K562 (cell line): ENCODE results near the gene ZNF598. TPM values are rescaled to one million over a fixed set of nuclear protein-coding genes. Genes with fewer than 3 reads are reported as not detected.
A peak's percentile ranks its signal among the peaks of the same experiment; 100 is the strongest.

Experiments used
- ATAC-seq: fragments of 200-7000 bp; cut with Tn5 transposase; 3 replicates; pipeline ENCODE4 v1.9.1; 2020; ENCODE audit warnings: moderate library complexity
- BruUV-seq: library from RNA; stranded (reverse); fragments of 400-500 nt; replicated peaks from 2 replicates; lab custom pipeline; 2021; lab: Mats Ljungman, UMichigan
- CTCF ChIA-PET: fragments of 300-600 bp; formaldehyde crosslinking; extraction: SDS; loops from one replicate; lab custom pipeline; 2021; ENCODE audit warnings: low intra/inter-chr PET ratio; lab: Yijun Ruan, JAX
- POLR2A ChIA-PET: fragments of 300-600, 350-650 bp; sonication (Branson Sonifier 250); formaldehyde crosslinking; extraction: SDS; loops from one replicate; lab custom pipeline; 2021; ENCODE audit warnings: antibody characterized with exemption, inconsistent platforms; lab: Yijun Ruan, JAX
- DNase-seq, 4 experiments: peaks; one replicate each; pipeline versions ENCODE4 v3.0.0 to v3.0.0-alpha.2; 2011 to 2018; ENCODE audit warnings: low spot score in 3 of 4, mixed read lengths in 3 of 4; ENCODE audit errors: extremely low read depth in 1 of 4
- FAIRE-seq: peaks from 2 replicates; lab custom pipeline; 2011; peaks lifted over from hg19 to GRCh38; lab: Jason Lieb, UNC
- H2AFZ ChIP-seq: 2 replicates; pipeline ENCODE4 v1.6.0; 2011; ENCODE audit warnings: low read depth, low read length, control low read depth, inconsistent platforms
- H3K27ac ChIP-seq: fragments of 200-600 bp; 3 replicates; pipeline ENCODE4 v1.8.0; 2011; ENCODE audit warnings: low read depth, mild to moderate bottlenecking, control low read depth, inconsistent platforms, low read length, moderate library complexity, mixed read lengths; ENCODE audit errors: extremely low read depth
- H3K27me3 ChIP-seq, 2 experiments: fragments of 300-600 bp in 1 of 2; 2 replicates in 1 of 2; 3 replicates in 1 of 2; pipeline versions ENCODE4 v1.6.0 to v1.8.0; 2011; ENCODE audit warnings: inconsistent platforms in 2 of 2, low read length in 2 of 2, mild to moderate bottlenecking in 1 of 2, mixed read lengths in 1 of 2, moderate library complexity in 1 of 2; ENCODE audit not compliant: control insufficient read depth in 2 of 2, insufficient read depth in 2 of 2
- H3K36me3 ChIP-seq: fragments of 300-600 bp; 3 replicates; pipeline ENCODE4 v1.8.0; 2011; ENCODE audit warnings: mild to moderate bottlenecking, low read length, inconsistent platforms; ENCODE audit not compliant: control insufficient read depth, insufficient read depth
- H3K4me1 ChIP-seq, 2 experiments: fragments of 200-600 bp in 1 of 2; replicated peaks in 1 of 2; 2 replicates in 1 of 2; 3 replicates in 1 of 2; pipeline versions ENCODE4 v1.5.1 to v1.8.0; 2011; ENCODE audit warnings: inconsistent platforms in 2 of 2, low read length in 2 of 2, mild to moderate bottlenecking in 1 of 2, mixed read lengths in 1 of 2, moderate library complexity in 1 of 2; ENCODE audit not compliant: control insufficient read depth in 2 of 2, insufficient read depth in 2 of 2
- H3K4me2 ChIP-seq: 2 replicates; pipeline ENCODE4 v1.6.1; 2011; ENCODE audit warnings: low read length, control low read depth, inconsistent platforms, mixed read lengths; ENCODE audit not compliant: insufficient read depth
- H3K4me3 ChIP-seq: fragments of 200-600 bp; sonication (generic), shearing (Covaris generic); 2 replicates; pipeline ENCODE4 v1.5.1; 2016; ENCODE audit warnings: control low read depth, inconsistent platforms
- H3K79me2 ChIP-seq: fragments of 200-600 bp; 3 replicates; pipeline ENCODE4 v1.8.0; 2011; ENCODE audit warnings: low read length, inconsistent platforms; ENCODE audit not compliant: control insufficient read depth, insufficient read depth
- H3K9ac ChIP-seq, 2 experiments: 2 replicates each; pipeline versions ENCODE4 v1.6.0 to v1.6.1; 2011; ENCODE audit warnings: low read depth in 2 of 2, low read length in 2 of 2, control low read depth in 1 of 2, inconsistent platforms in 1 of 2, mild to moderate bottlenecking in 1 of 2, mixed read lengths in 1 of 2; ENCODE audit not compliant: insufficient read depth in 1 of 2
- H3K9me1 ChIP-seq: one replicate; pipeline ENCODE4 v1.6.0; 2011; ENCODE audit warnings: inconsistent platforms, mild to moderate bottlenecking, low read length, moderate library complexity; ENCODE audit not compliant: control insufficient read depth, insufficient read depth
- H3K9me3 ChIP-seq: replicated peaks from 2 replicates; pipeline ENCODE4 v1.5.1; 2011; ENCODE audit warnings: low read depth, low read length, inconsistent platforms; ENCODE audit not compliant: control insufficient read depth, insufficient read depth
- H4K20me1 ChIP-seq: replicated peaks from 2 replicates; pipeline ENCODE4 v1.6.1; 2011; ENCODE audit warnings: low read length, inconsistent platforms, mixed read lengths; ENCODE audit not compliant: control insufficient read depth, insufficient read depth
- CBX2 ChIP-seq: fragments of 200-600 bp; sonication (generic); IDR thresholded peaks from one replicate; pipeline ENCODE4 v1.6.1; 2012; ENCODE audit warnings: mild to moderate bottlenecking, low read length, inconsistent platforms; ENCODE audit not compliant: insufficient read depth, poor library complexity, severe bottlenecking
- CEBPB ChIP-seq: fragments of 450-650 bp; IDR thresholded peaks from 2 replicates; pipeline ENCODE4 v1.6.1; 2016; ENCODE audit warnings: missing genetic modification characterization, missing compliant biosample characterization
- CEBPG ChIP-seq, 3 experiments: fragments of 200-800 bp in 1 of 3; sonication (Bioruptor generic) in 1 of 3; sonication (generic) in 1 of 3; formaldehyde crosslinking in 1 of 3; IDR thresholded peaks in 2 of 3; conservative IDR thresholded peaks in 1 of 3; 2 replicates each; pipeline versions ENCODE4 v1.6.1 to v1.8.0; 2016 to 2022; ENCODE audit warnings: missing compliant biosample characterization in 2 of 3, missing genetic modification characterization in 2 of 3, mild to moderate bottlenecking in 1 of 3, missing genetic modification reagents in 1 of 3
- ELF4 ChIP-seq: fragments of 450-650 bp; formaldehyde crosslinking; IDR thresholded peaks from 2 replicates; pipeline ENCODE4 v1.4.0; 2022; ENCODE audit warnings: missing genetic modification characterization
- GABPB2 ChIP-seq: fragments of 250-450 bp; sonication (Bioruptor Pico); conservative IDR thresholded peaks from 2 replicates; pipeline ENCODE4 v1.5.1; 2021; ENCODE audit warnings: mild to moderate bottlenecking
- KLF1 ChIP-seq: fragments of 450-650 bp; IDR thresholded peaks from 2 replicates; pipeline ENCODE4 v1.6.1; 2016; ENCODE audit warnings: missing genetic modification characterization, missing compliant biosample characterization
- KLF13 ChIP-seq: fragments of 450-650 bp; IDR thresholded peaks from 2 replicates; pipeline ENCODE4 v1.6.1; 2016; ENCODE audit warnings: missing genetic modification characterization, low read depth, mild to moderate bottlenecking, missing compliant biosample characterization, moderate library complexity, borderline replicate concordance
- SNIP1 ChIP-seq: fragments of 450-650 bp; IDR thresholded peaks from 2 replicates; pipeline ENCODE4 v1.7.1; 2017; ENCODE audit warnings: low read depth, mild to moderate bottlenecking
- ZNF217 ChIP-seq: sonication (generic); formaldehyde crosslinking; IDR thresholded peaks from 2 replicates; pipeline ENCODE4 v1.8.0; 2022; ENCODE audit warnings: mild to moderate bottlenecking, missing genetic modification reagents
- WGBS: fragments of 100-300 bp; shearing (Covaris generic); methylation state at CpG from one replicate; pipeline ENCODE4 v1.1.6; 2016; ENCODE audit warnings: low coverage, mixed read lengths; ENCODE audit not compliant: insufficient coverage; ENCODE audit errors: missing lambda C conversion rate; 5-methylcytosine and 5-hydroxymethylcytosine counted together
- in situ Hi-C: fragments of 300-500 bp; cut with MboI; formaldehyde crosslinking; loops from 4 replicates; pipeline ENCODE4 v1.15.0; 2018; ENCODE audit warnings: inconsistent platforms, mixed read lengths
- intact Hi-C: fragments of 100-400 bp; cut with micrococcal nuclease; formaldehyde crosslinking; loops from 2 replicates; pipeline ENCODE4 v1.14.2; 2022
- polyA plus RNA-seq, 8 experiments: library from polyadenylated mRNA; depleted of rRNA in 4 of 8; stranded (reverse) in 5 of 8; unstranded in 3 of 8; fragments of >200 nt; fragmentation: Nextera tagmentation in 2 of 8; fragmentation: Illumina TruSeq in 1 of 8; extraction: Ambion mirVana in 2 of 8; extraction: Trizol in 1 of 8; gene quantifications; 2 replicates each; pipeline versions ENCODE4 v1.2.1 to v1.2.3, GENCODE V29; 2011 to 2014; ENCODE audit warnings: inconsistent platforms in 1 of 8, missing spikeins in 1 of 8
- total RNA-seq, 7 experiments: library from RNA; depleted of rRNA in 6 of 7; stranded (reverse); fragments of >200 nt in 6 of 7; fragmentation: Illumina TruSeq in 2 of 7; extraction: Trizol in 2 of 7; gene quantifications; 2 replicates each; pipeline versions ENCODE4 v1.2.1 to v1.2.3, GENCODE V29; 2011 to 2021; ENCODE audit warnings: low replicate concordance in 1 of 7
- TF ChIP-seq, protein P1 (sequence below): sonication (generic); formaldehyde crosslinking; IDR thresholded peaks from 2 replicates; pipeline ENCODE4 v1.8.1; 2023; ENCODE audit warnings: mild to moderate bottlenecking, missing genetic modification reagents
- TF ChIP-seq, protein P2 (sequence below), 2 experiments: fragments of 450-650 bp in 1 of 2; sonication (generic) in 1 of 2; formaldehyde crosslinking in 1 of 2; IDR thresholded peaks in 1 of 2; conservative IDR thresholded peaks in 1 of 2; 2 replicates each; pipeline versions ENCODE4 v1.6.1 to v1.8.1; 2016 to 2023; ENCODE audit warnings: mild to moderate bottlenecking in 2 of 2, moderate library complexity in 2 of 2, inconsistent platforms in 1 of 2, missing genetic modification reagents in 1 of 2
- TF ChIP-seq, protein P3 (sequence below): fragments of 250-450 bp; sonication (Bioruptor Pico); IDR thresholded peaks from 2 replicates; pipeline ENCODE4 v1.6.1; 2021; ENCODE audit warnings: mild to moderate bottlenecking
- TF ChIP-seq, protein P4 (sequence below): IDR thresholded peaks from 2 replicates; pipeline ENCODE4 v1.6.1; 2014; ENCODE audit warnings: antibody characterized with exemption

The ZNF598 gene
- total and polyA plus RNA-seq, 9 of the 15 experiments (the other 6 are each of a cell fraction or from before 2014, with no cell fraction given), result 0.11 to 115 (median 29.6) TPM

DNA sequence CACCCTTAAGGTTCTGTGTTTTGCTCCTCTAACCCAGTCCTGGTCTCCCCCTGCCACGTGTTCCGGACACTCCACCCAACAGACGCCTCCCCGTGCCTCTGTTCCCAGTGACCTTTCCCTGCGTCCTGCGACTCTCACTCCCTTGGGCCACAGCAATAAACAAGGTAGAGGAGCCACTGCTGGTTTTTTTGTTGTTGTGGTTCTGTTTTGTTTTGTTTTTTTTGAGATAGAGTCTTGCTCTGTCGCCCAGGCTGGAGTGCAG lies 6.3 kb upstream of the ZNF598 start (continued):
- TF ChIP-seq KLF13 (tag) (no peak), SNIP1 (no peak)

DNA sequence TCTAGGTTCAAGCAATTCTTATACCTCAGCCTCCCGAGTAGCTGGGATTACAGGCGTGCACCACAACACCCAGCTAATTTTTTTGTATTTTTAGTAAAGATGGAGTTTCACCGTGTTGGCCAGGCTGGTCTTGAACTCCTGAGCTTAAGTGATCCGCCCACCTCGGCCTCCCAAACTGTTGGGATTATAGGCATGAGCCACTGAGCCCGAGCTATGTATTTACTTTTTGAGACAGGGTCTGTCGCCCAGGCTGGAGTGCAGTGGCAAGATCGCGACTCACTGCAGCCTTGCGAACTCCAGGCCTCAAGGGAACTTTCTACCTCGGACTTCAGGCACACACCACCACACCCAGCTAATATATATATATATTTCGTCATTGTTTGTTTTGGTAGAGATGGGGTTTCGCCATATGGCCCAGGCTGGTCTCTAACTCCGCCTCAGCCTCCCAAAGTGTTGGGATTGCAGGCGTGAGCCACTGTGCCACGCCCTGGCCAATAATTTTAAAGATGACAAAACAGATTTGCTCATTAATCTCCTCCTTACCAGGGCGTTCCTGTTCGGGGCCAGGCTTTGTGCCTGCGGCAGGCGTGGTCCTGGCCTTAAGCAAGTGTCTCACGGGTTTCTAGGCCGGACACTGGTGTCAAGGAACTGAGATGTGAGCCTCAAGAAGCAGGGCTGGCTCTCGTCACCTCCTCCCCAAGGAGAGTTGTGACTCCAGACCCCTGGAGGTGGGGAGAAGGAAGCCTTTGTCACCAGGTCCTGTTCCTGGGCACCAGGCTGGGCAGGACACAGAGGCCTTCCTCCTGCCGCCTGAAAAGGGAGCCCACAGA lies 5.7 kb upstream of the ZNF598 start:
- Histone ChIP-seq H3K9ac (peak overlapping the region in 1 of 2 experiments; percentile 90; a peak in 2 of 4 replicates), H3K9me3 (no peaks in the 10 kb centered on the region), H3K79me2 (peaks cover 7% of the 10 kb centered on the region), H3K4me3 (no peak overlapping the region), H3K4me2 (no peak overlapping the region), H3K9me1 (no peaks in the 10 kb centered on the region), H3K4me1 (peaks cover 9 to 35% of the 10 kb centered on the region in 2 experiments), H3K27ac (no peak overlapping the region), H4K20me1 (no peaks in the 10 kb centered on the region), H3K27me3 (no peaks in the 10 kb centered on the region), H2AFZ (peak overlapping the region; percentile 1; the same call in 1 of the 2 replicates), H3K36me3 (no peaks in the 10 kb centered on the region)
- CTCF ChIA-PET, result interaction anchor here (0.9 kb wide), 1 partner anchor 904 kb away, joined by 3 read pairs; no protein-coding TSS in a partner anchor
- ATAC-seq, result peak; percentile 29
- WGBS, result 43% methylated on average over 24 of the region's 24 CpGs
- FAIRE-seq, result no peak
- intact Hi-C loops (no loop called here), in situ Hi-C loops (no loop called here)
- POLR2A ChIA-PET, result no interaction called here
- BruUV-seq, result no TSS peak
- no peak for DNase-seq
- TF ChIP-seq, protein P1, sequence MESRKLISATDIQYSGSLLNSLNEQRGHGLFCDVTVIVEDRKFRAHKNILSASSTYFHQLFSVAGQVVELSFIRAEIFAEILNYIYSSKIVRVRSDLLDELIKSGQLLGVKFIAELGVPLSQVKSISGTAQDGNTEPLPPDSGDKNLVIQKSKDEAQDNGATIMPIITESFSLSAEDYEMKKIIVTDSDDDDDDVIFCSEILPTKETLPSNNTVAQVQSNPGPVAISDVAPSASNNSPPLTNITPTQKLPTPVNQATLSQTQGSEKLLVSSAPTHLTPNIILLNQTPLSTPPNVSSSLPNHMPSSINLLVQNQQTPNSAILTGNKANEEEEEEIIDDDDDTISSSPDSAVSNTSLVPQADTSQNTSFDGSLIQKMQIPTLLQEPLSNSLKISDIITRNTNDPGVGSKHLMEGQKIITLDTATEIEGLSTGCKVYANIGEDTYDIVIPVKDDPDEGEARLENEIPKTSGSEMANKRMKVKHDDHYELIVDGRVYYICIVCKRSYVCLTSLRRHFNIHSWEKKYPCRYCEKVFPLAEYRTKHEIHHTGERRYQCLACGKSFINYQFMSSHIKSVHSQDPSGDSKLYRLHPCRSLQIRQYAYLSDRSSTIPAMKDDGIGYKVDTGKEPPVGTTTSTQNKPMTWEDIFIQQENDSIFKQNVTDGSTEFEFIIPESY (CRISPR knock-in tag), result peak; percentile 18; the same call in 1 of the 2 replicates
- TF ChIP-seq CEBPB (tag) (peak; percentile 69), CEBPG (CRISPR knock-in tag; IDR thresholded peaks at IDR 0.05) (no peak), CEBPG (tag; conservative IDR thresholded peaks at IDR 0.05 in 1 of 2, IDR thresholded peaks at IDR 0.05 in 1 of 2) (peak in 1 of 2 experiments; percentile 65; a peak in 3 of 4 replicates), CBX2 (no peak), ZNF217 (CRISPR knock-in tag) (0 out of 2 replicates have a peak, but pooled peaks have one; percentile 6), GABPB2 (CRISPR knock-in tag) (no peak), ELF4 (CRISPR knock-in tag) (no peak), KLF1 (peak; percentile 56; the same call in 1 of the 2 replicates)
- TF ChIP-seq, protein P2, sequence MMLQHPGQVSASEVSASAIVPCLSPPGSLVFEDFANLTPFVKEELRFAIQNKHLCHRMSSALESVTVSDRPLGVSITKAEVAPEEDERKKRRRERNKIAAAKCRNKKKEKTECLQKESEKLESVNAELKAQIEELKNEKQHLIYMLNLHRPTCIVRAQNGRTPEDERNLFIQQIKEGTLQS (IDR thresholded peaks at IDR 0.05), result peak; percentile 54; the same call in 1 of the 2 replicates
- TF ChIP-seq, protein P2 (CRISPR knock-in tag; conservative IDR thresholded peaks at IDR 0.05), result no peak
- TF ChIP-seq, protein P3, sequence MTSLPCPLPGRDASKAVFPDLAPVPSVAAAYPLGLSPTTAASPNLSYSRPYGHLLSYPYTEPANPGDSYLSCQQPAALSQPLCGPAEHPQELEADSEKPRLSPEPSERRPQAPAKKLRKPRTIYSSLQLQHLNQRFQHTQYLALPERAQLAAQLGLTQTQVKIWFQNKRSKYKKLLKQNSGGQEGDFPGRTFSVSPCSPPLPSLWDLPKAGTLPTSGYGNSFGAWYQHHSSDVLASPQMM (CRISPR knock-in tag), result no peak
- TF ChIP-seq, protein P4, sequence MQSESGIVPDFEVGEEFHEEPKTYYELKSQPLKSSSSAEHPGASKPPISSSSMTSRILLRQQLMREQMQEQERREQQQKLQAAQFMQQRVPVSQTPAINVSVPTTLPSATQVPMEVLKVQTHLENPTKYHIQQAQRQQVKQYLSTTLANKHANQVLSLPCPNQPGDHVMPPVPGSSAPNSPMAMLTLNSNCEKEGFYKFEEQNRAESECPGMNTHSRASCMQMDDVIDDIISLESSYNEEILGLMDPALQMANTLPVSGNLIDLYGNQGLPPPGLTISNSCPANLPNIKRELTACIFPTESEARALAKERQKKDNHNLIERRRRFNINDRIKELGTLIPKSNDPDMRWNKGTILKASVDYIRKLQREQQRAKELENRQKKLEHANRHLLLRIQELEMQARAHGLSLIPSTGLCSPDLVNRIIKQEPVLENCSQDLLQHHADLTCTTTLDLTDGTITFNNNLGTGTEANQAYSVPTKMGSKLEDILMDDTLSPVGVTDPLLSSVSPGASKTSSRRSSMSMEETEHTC, result no peak
